HepG2 (cell line): ENCODE data around the gene L2HGDH. TPM values are rescaled to one million over a fixed set of nuclear protein-coding genes. Genes with fewer than 3 reads are reported as not detected.

Experiments
- ATAC-seq: fragments of 200-7000 bp; cut with Tn5 transposase; 3 replicates; pipeline ENCODE4 v1.9.1; 2020; ENCODE audit warnings: mild to moderate bottlenecking, moderate library complexity
- BruUV-seq: library from RNA; stranded (reverse); fragments of 400-500 nt; replicated peaks from 2 replicates; lab custom pipeline; 2021; lab: Mats Ljungman, UMichigan
- CTCF ChIA-PET: fragments of 300-600 bp; formaldehyde crosslinking; extraction: SDS; loops from one replicate; lab custom pipeline; 2021; ENCODE audit warnings: low total read pairs, inconsistent platforms, low intra/inter-chr PET ratio; lab: Yijun Ruan, JAX
- POLR2A ChIA-PET: fragments of 350-600 bp; sonication (Branson Sonifier 250); formaldehyde crosslinking; loops from one replicate; lab custom pipeline; 2020; ENCODE audit warnings: antibody characterized with exemption, inconsistent platforms; lab: Yijun Ruan, JAX
- DNase-seq: peaks from one replicate; pipeline ENCODE4 v3.0.0-alpha.2; 2015; ENCODE audit warnings: low spot score
- FAIRE-seq: peaks from 3 replicates; lab custom pipeline; 2011; peaks lifted over from hg19 to GRCh38; lab: Jason Lieb, UNC
- H2AFZ ChIP-seq: one replicate; pipeline ENCODE4 v1.6.1; 2011; ENCODE audit warnings: low read length, inconsistent platforms
- H3K27ac ChIP-seq: fragments of 300-600 bp; 3 replicates; pipeline ENCODE4 v1.8.0; 2011; ENCODE audit warnings: mixed run types, mild to moderate bottlenecking, mixed read lengths, low read length, inconsistent platforms; ENCODE audit not compliant: insufficient read depth; ENCODE audit errors: extremely low read length
- H3K27me3 ChIP-seq, 2 experiments: fragments of 200-600 bp in 1 of 2; 2 replicates in 1 of 2; 3 replicates in 1 of 2; pipeline versions ENCODE4 v1.6.0 to v1.8.0; 2011; ENCODE audit warnings: low read length in 2 of 2, mild to moderate bottlenecking in 2 of 2, moderate library complexity in 2 of 2, inconsistent platforms in 1 of 2; ENCODE audit not compliant: insufficient read depth in 2 of 2, control insufficient read depth in 1 of 2
- H3K36me3 ChIP-seq, 2 experiments: fragments of 200-600 bp in 1 of 2; replicated peaks in 1 of 2; 2 replicates in 1 of 2; 3 replicates in 1 of 2; pipeline versions ENCODE4 v1.5.1 to v1.8.0; 2011; ENCODE audit warnings: low read length in 2 of 2, inconsistent platforms in 1 of 2; ENCODE audit not compliant: insufficient read depth in 2 of 2, control insufficient read depth in 1 of 2
- H3K4me1 ChIP-seq: 2 replicates; pipeline ENCODE4 v1.5.1; 2012; ENCODE audit warnings: low read length, inconsistent platforms; ENCODE audit not compliant: insufficient read depth
- H3K4me2 ChIP-seq: 2 replicates; pipeline ENCODE4 v1.6.0; 2011; ENCODE audit warnings: low read depth, low read length, inconsistent platforms
- H3K4me3 ChIP-seq, 3 experiments: fragments of 200-600 bp in 1 of 3; sonication (generic), shearing (Covaris generic) in 1 of 3; replicated peaks in 1 of 3; 2 replicates each; pipeline ENCODE4 v1.5.1; 2011 to 2016; ENCODE audit warnings: low read length in 3 of 3, inconsistent platforms in 2 of 3, low read depth in 2 of 3, mild to moderate bottlenecking in 2 of 3, control low read depth in 1 of 3, mixed read lengths in 1 of 3; ENCODE audit not compliant: insufficient read depth in 1 of 3
- H3K79me2 ChIP-seq: one replicate; pipeline ENCODE4 v1.6.1; 2011; ENCODE audit warnings: low read length, inconsistent platforms; ENCODE audit not compliant: insufficient read depth
- H3K9ac ChIP-seq: 2 replicates; pipeline ENCODE4 v1.6.0; 2011; ENCODE audit warnings: mild to moderate bottlenecking, low read depth, low read length, inconsistent platforms; ENCODE audit not compliant: insufficient read depth
- H3K9me3 ChIP-seq: 2 replicates; pipeline ENCODE4 v1.5.1; 2012; ENCODE audit warnings: mild to moderate bottlenecking, low read length
- H4K20me1 ChIP-seq: 2 replicates; pipeline ENCODE4 v1.6.0; 2011; ENCODE audit warnings: inconsistent platforms, mild to moderate bottlenecking, low read length, moderate library complexity; ENCODE audit not compliant: insufficient read depth
- ATAD3A ChIP-seq: sonication (generic); formaldehyde crosslinking; IDR thresholded peaks from 2 replicates; pipeline ENCODE4 v1.4.0; 2020; ENCODE audit warnings: missing genetic modification reagents
- HNRNPUL1 ChIP-seq: fragments of 200-400 bp; formaldehyde crosslinking; IDR thresholded peaks from 2 replicates; pipeline ENCODE4 v1.6.1; 2017; ENCODE audit warnings: low read depth, mild to moderate bottlenecking, low read length, moderate library complexity
- IRX3 ChIP-seq: sonication (generic); formaldehyde crosslinking; IDR thresholded peaks from 2 replicates; pipeline ENCODE4 v1.8.1; 2023; ENCODE audit warnings: mild to moderate bottlenecking, low read depth, missing genetic modification reagents, borderline replicate concordance
- KDM3A ChIP-seq: IDR thresholded peaks from 2 replicates; pipeline ENCODE4 v1.6.1; 2018; ENCODE audit warnings: low read depth, missing compliant biosample characterization
- PRDM4 ChIP-seq: sonication (generic); formaldehyde crosslinking; IDR thresholded peaks from 2 replicates; pipeline ENCODE4 v1.9.0; 2021; ENCODE audit warnings: missing genetic modification reagents, borderline replicate concordance
- RFXANK ChIP-seq: IDR thresholded peaks from 2 replicates; pipeline ENCODE4 v1.6.1; 2016
- TCF7L2 ChIP-seq: IDR thresholded peaks from 2 replicates; pipeline ENCODE4 v1.6.1; 2011; ENCODE audit warnings: mild to moderate bottlenecking, low read depth, low read length, moderate library complexity
- TRIM22 ChIP-seq: fragments of 450-650 bp; IDR thresholded peaks from 2 replicates; pipeline ENCODE4 v1.6.1; 2017
- ZNF10 ChIP-seq: sonication (generic); formaldehyde crosslinking; IDR thresholded peaks from 2 replicates; pipeline ENCODE4 v1.4.0; 2020; ENCODE audit warnings: mild to moderate bottlenecking, low read depth, missing genetic modification reagents, borderline replicate concordance
- ZNF235 ChIP-seq: sonication (generic); formaldehyde crosslinking; IDR thresholded peaks from 2 replicates; pipeline ENCODE4 v1.8.1; 2023; ENCODE audit warnings: mild to moderate bottlenecking, missing genetic modification reagents, borderline replicate concordance
- ZNF329 ChIP-seq: sonication (generic); formaldehyde crosslinking; IDR thresholded peaks from 2 replicates; pipeline ENCODE4 v1.9.0; 2021; ENCODE audit warnings: low read depth, mild to moderate bottlenecking, missing genetic modification reagents
- ZNF333 ChIP-seq: sonication (generic); formaldehyde crosslinking; IDR thresholded peaks from 2 replicates; pipeline ENCODE4 v1.4.0; 2020; ENCODE audit warnings: mild to moderate bottlenecking, missing genetic modification reagents, borderline replicate concordance
- ZNF337 ChIP-seq: sonication (generic); formaldehyde crosslinking; IDR thresholded peaks from 2 replicates; pipeline ENCODE4 v1.5.1; 2020; ENCODE audit warnings: missing genetic modification reagents, low read depth, mild to moderate bottlenecking, borderline replicate concordance
- ZNF382 ChIP-seq: sonication (generic); formaldehyde crosslinking; IDR thresholded peaks from 2 replicates; pipeline ENCODE4 v1.5.0; 2020; ENCODE audit warnings: missing genetic modification reagents, mild to moderate bottlenecking, borderline replicate concordance
- ZNF431 ChIP-seq: sonication (generic); formaldehyde crosslinking; IDR thresholded peaks from 2 replicates; pipeline ENCODE4 v1.9.0; 2022; ENCODE audit warnings: missing genetic modification reagents, low read depth, mild to moderate bottlenecking, borderline replicate concordance
- ZNF775 ChIP-seq: sonication (generic); formaldehyde crosslinking; IDR thresholded peaks from 2 replicates; pipeline ENCODE4 v1.4.0; 2020; ENCODE audit warnings: missing genetic modification reagents, mild to moderate bottlenecking, moderate library complexity, borderline replicate concordance
- WGBS: methylation state at CpG from one replicate; pipeline ENCODE4 v1.1.6; 2017; ENCODE audit warnings: low lambda C conversion rate; 5-methylcytosine and 5-hydroxymethylcytosine counted together
- in situ Hi-C: cut with HindIII; loops from 2 replicates; pipeline ENCODE4 v1.10.0; 2017; ENCODE audit warnings: low pct_unique_long_range_greater_than_20kb; ENCODE audit not compliant: extremely low pct_ligation_motif_present
- intact Hi-C: fragments of 100-400 bp; cut with micrococcal nuclease; formaldehyde crosslinking; loops from one replicate; pipeline ENCODE4 v1.10.0; 2022; ENCODE audit not compliant: unreplicated experiment
- polyA plus RNA-seq, 8 experiments: library from polyadenylated mRNA; depleted of rRNA in 3 of 8; stranded (reverse) in 7 of 8; unstranded in 1 of 8; fragments of >200 nt; fragmentation: Illumina TruSeq in 4 of 8; extraction: Trizol in 4 of 8; gene quantifications; 2 replicates each; pipeline versions ENCODE4 v1.2.1 to v1.2.3, GENCODE V29; 2011 to 2016; ENCODE audit warnings: low read depth in 4 of 8, missing spikeins in 1 of 8, mixed read lengths in 1 of 8; ENCODE audit not compliant: insufficient read depth in 1 of 8
- total RNA-seq, 5 experiments: library from RNA; depleted of rRNA; stranded (reverse); fragments of >200 nt; fragmentation: Illumina TruSeq; extraction: Trizol; gene quantifications; 2 replicates each; pipeline ENCODE4 v1.2.3, GENCODE V29; 2016; ENCODE audit warnings: low read depth in 1 of 5
- TF ChIP-seq, protein P1 (sequence below): sonication (generic); formaldehyde crosslinking; conservative IDR thresholded peaks from 2 replicates; pipeline ENCODE4 v1.8.0; 2022; ENCODE audit warnings: mild to moderate bottlenecking, moderate library complexity, missing genetic modification reagents

Gene L2HGDH
- total and polyA plus RNA-seq, 2 of the 13 experiments (the other 11 are each of a cell fraction or from before 2014, with no cell fraction given) = 3.3 to 5.0 TPM

DNA sequence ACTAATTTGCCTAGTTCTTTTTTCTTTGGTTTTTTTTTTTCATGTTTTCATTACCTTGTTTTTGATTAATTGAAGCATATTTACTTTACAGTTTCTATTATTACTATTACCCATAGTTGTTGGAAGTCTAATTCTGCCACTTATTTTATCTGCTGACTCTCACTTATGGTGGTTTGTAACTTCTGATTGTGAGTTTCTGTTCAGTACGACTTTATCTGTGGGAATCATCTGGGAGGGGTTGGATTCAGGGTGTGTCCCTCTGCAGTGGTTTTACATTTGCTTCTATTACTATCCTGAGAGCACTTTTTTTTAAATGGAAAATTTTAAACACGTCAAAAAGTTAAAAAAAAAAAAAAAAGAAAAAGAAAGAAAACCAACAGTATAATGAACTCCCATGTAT lies 54.3 kb downstream of the L2HGDH start (continued):
- TF ChIP-seq KDM3A (CRISPR knock-in tag) = no peak
- TF ChIP-seq TRIM22 = no peak

DNA sequence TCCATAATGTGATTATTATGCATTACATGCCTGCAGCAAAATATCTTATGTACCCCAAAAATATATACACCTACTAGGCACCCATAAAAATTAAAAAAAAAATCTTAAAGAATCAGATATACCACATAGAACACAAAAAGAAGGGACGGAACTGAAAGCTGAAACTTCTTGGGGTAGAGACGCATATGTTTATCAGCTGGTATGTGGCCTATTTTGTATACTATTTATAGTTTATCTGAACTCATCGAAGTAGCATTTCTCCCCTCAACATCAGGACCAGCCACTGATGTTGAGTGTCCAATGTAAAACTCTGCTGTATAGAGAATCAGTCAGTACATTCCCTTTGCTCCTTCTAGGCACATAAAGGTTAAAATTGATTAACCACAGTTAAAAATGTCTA lies 57.8 kb downstream of the L2HGDH start:
- Histone ChIP-seq H4K20me1 (no peaks in the 10 kb centered on the region), H3K4me2 (no peak overlapping the region), H3K27me3 (no peaks in the 10 kb centered on the region), H3K79me2 (no peaks in the 10 kb centered on the region), H3K27ac (no peak overlapping the region), H3K36me3 (no peaks in the 10 kb centered on the region), H3K9ac (no peak overlapping the region), H3K4me1 (no peaks in the 10 kb centered on the region), H3K4me3 (no peak overlapping the region), H3K9me3 (no peaks in the 10 kb centered on the region), H2AFZ (no peak overlapping the region)
- BruUV-seq = no TSS peak
- CTCF ChIA-PET = no interaction called here
- WGBS = 77% methylated on average over 3 of the region's 3 CpGs
- no peak for ATAC-seq
- POLR2A ChIA-PET = no interaction called here
- intact Hi-C loops (no loop called here), in situ Hi-C loops (no loop called here)
- no peak for DNase-seq
- no peak for FAIRE-seq
- no peak for TF ChIP-seq ZNF329 (CRISPR knock-in tag)
- TF ChIP-seq TRIM22 = no peak
- TF ChIP-seq ZNF10 (CRISPR knock-in tag) = no peak
- TF ChIP-seq ZNF337 (CRISPR knock-in tag) = no peak
- TF ChIP-seq IRX3 (CRISPR knock-in tag) = no peak
- TF ChIP-seq ZNF431 (CRISPR knock-in tag) = no peak
- TF ChIP-seq ZNF382 (CRISPR knock-in tag) = no peak
- TF ChIP-seq, protein P1, sequence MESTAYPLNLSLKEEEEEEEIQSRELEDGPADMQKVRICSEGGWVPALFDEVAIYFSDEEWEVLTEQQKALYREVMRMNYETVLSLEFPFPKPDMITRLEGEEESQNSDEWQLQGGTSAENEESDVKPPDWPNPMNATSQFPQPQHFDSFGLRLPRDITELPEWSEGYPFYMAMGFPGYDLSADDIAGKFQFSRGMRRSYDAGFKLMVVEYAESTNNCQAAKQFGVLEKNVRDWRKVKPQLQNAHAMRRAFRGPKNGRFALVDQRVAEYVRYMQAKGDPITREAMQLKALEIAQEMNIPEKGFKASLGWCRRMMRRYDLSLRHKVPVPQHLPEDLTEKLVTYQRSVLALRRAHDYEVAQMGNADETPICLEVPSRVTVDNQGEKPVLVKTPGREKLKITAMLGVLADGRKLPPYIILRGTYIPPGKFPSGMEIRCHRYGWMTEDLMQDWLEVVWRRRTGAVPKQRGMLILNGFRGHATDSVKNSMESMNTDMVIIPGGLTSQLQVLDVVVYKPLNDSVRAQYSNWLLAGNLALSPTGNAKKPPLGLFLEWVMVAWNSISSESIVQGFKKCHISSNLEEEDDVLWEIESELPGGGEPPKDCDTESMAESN (CRISPR knock-in tag) = no peak
- no peak for TF ChIP-seq RFXANK
- no peak for TF ChIP-seq PRDM4 (CRISPR knock-in tag)
- no peak for TF ChIP-seq TCF7L2
- TF ChIP-seq ZNF775 = no peak
- no peak for TF ChIP-seq ZNF333 (CRISPR knock-in tag)
- TF ChIP-seq ZNF235 = no peak
- TF ChIP-seq ATAD3A (CRISPR knock-in tag) = no peak
- no peak for TF ChIP-seq HNRNPUL1
